Transverse colon (tissue), 4 donors: ENCODE measurements around the gene SGCA. TPM values are rescaled to one million over a fixed set of nuclear protein-coding genes. Genes with fewer than 3 reads are reported as not detected.

ENCODE experiments used
- DNase-seq: peaks from one replicate; pipeline ENCODE4 v3.0.0-alpha.2; 2019
- H3K27ac ChIP-seq, 4 donors: fragments of 200-600 bp; sonication (generic); 2 replicates each; pipeline ENCODE4 v1.5.1; 2016 to 2018; ENCODE audit warnings: inconsistent platforms in 4 of 4
- H3K27me3 ChIP-seq: fragments of 200-600 bp; sonication (generic); 2 replicates; pipeline ENCODE4 v1.5.1; 2017; ENCODE audit warnings: inconsistent platforms
- H3K36me3 ChIP-seq, 4 donors: fragments of 200-600 bp; sonication (generic); 2 replicates each; pipeline ENCODE4 v1.5.1; 2017 to 2019; ENCODE audit warnings: inconsistent platforms in 4 of 4
- H3K4me1 ChIP-seq, 4 donors: fragments of 200-600 bp; sonication (generic); 2 replicates each; pipeline ENCODE4 v1.5.1; 2017 to 2020; ENCODE audit warnings: inconsistent platforms in 4 of 4
- H3K4me3 ChIP-seq, 4 donors: fragments of 200-600 bp; sonication (generic); 1 replicate in 1 of 4; 2 replicates in 3 of 4; pipeline versions ENCODE4 v1.5.1 to v1.6.1; 2017 to 2019; ENCODE audit warnings: inconsistent platforms in 4 of 4
- H3K9me3 ChIP-seq, 2 donors: fragments of 200-600 bp; sonication (generic); 2 replicates each; pipeline ENCODE4 v1.5.1; 2017 to 2019; ENCODE audit warnings: inconsistent platforms in 2 of 2
- EP300 ChIP-seq: sonication (generic); formaldehyde crosslinking; IDR thresholded peaks from one replicate; pipeline ENCODE4 v1.6.1; 2017; ENCODE audit warnings: antibody characterized with exemption, low read depth
- POLR2A ChIP-seq: fragments of 450-650 bp; IDR thresholded peaks from one replicate; pipeline ENCODE4 v1.6.1; 2016; ENCODE audit warnings: antibody characterized with exemption, mild to moderate bottlenecking, moderate library complexity
- POLR2AphosphoS5 ChIP-seq, 3 donors: sonication (generic); formaldehyde crosslinking; IDR thresholded peaks; one replicate each; pipeline ENCODE4 v1.6.1; 2016; ENCODE audit warnings: antibody characterized with exemption in 3 of 3
- WGBS, 2 donors: methylation state at CpG; one replicate each; pipeline ENCODE4 v1.1.5; 2018; ENCODE audit warnings: low coverage in 1 of 2; 5-methylcytosine and 5-hydroxymethylcytosine counted together
- in situ Hi-C, 4 donors: fragments of 200-750 bp; cut with MboI; loops; one replicate each; pipeline versions ENCODE4 v1.15.0 to v1.15.1; 2017; ENCODE audit warnings: low sequenced_read_pairs in 3 of 4, low pct_ligation_motif_present in 1 of 4, low pct_unique_long_range_greater_than_20kb in 1 of 4
- intact Hi-C: fragments of 100-400 bp; cut with DNase I; formaldehyde crosslinking; loops from one replicate; pipeline ENCODE4 v1.15.1; 2023; ENCODE audit warnings: low total_unique reads
- total RNA-seq, 4 donors: library from RNA; depleted of rRNA; stranded (reverse); fragments of >200 nt; gene quantifications; one replicate each; pipeline ENCODE4 v1.1.0, GENCODE V29; 2016
- TF ChIP-seq, protein P1 (sequence below), 5 experiments: fragments of 200-600 bp in 3 of 5; fragments of 450-650 bp in 2 of 5; sonication (generic) in 3 of 5; IDR thresholded peaks; 1 replicate in 2 of 5; 2 replicates in 3 of 5; pipeline ENCODE4 v1.5.1; 2016 to 2017; ENCODE audit warnings: antibody characterized with exemption in 5 of 5, inconsistent platforms in 3 of 5, mild to moderate bottlenecking in 2 of 5, moderate library complexity in 1 of 5

SGCA gene
- total RNA-seq, 4 donors from 2014 or later = 3.7 to 65.3 (median 7.6) TPM

DNA sequence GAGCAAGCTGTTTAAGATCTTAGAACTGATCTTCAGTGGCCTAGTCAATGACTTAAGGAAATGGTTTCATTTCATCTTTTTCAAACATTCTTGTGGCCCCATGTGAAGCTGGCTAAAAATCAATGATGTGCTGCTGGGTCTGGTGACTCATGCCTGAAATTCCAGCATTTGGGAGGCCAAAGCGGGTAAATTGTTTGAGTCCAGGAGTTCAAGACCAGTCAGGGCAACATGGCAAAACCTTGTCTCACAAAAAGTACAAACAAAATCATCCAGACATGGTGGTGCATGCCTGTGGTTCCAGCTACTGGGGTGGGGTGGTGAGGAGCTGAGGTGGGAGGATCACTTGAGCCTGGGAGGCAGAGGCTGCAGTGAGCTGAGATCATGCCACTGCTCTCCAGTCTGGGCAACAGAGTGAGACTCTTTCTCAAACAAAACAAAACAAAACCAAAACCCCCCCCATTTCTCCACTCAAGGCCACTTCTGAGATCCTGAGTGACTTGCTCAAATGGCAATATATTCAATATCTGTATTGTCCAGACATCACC, 53.0 kb downstream of the SGCA start:
- in situ Hi-C loops (no loop called here), intact Hi-C loops (no loop called here)
- Histone ChIP-seq H3K36me3 (no peaks in the 10 kb centered on the region), H3K27me3 (no peaks in the 10 kb centered on the region), H3K4me1 (peaks cover 0 to 31% (median 9%) of the 10 kb centered on the region in 4 donors), H3K4me3 (no peak overlapping the region), H3K9me3 (no peaks in the 10 kb centered on the region), H3K27ac (peak overlapping the region; percentile 48 to 59 (median 51))
- TF ChIP-seq, protein P1, sequence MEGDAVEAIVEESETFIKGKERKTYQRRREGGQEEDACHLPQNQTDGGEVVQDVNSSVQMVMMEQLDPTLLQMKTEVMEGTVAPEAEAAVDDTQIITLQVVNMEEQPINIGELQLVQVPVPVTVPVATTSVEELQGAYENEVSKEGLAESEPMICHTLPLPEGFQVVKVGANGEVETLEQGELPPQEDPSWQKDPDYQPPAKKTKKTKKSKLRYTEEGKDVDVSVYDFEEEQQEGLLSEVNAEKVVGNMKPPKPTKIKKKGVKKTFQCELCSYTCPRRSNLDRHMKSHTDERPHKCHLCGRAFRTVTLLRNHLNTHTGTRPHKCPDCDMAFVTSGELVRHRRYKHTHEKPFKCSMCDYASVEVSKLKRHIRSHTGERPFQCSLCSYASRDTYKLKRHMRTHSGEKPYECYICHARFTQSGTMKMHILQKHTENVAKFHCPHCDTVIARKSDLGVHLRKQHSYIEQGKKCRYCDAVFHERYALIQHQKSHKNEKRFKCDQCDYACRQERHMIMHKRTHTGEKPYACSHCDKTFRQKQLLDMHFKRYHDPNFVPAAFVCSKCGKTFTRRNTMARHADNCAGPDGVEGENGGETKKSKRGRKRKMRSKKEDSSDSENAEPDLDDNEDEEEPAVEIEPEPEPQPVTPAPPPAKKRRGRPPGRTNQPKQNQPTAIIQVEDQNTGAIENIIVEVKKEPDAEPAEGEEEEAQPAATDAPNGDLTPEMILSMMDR (IDR thresholded peaks at IDR 0.05) = no peak
- TF ChIP-seq POLR2AphosphoS5 (IDR thresholded peaks at IDR 0.05) = peak in 1 of 3 donors; percentile 15
- no peak for TF ChIP-seq POLR2A
- no peak for TF ChIP-seq EP300
- DNase-seq = no peak
- WGBS, 2 donors = 75 to 80% methylated on average over 1 of the region's 1 CpG

DNA sequence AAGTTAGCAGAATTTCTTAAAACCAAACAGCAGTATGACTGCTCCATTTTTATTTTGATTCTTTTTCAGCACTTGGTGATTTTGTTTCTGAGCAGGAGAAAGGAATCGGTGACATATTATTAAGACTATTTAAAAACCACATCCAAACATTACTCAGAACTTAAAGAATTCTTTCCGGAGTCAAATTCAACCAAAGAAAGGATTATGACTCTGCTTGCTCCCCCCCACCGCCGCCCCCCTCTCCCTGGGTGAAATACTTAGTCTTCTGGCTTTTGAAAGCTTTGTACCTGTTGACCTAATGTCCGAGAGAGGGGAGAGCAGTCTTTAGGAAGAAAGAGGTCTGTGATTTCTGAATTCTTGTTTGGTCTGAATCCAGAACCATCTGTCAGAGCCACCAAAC, 53.5 kb downstream of the SGCA start:
- no peak for DNase-seq
- WGBS, 2 donors = 55 to 60% methylated on average over 2 to 5 of the region's 5 CpGs
- H3K36me3 ChIP-seq = no peaks in the 10 kb centered on the region
- no peak overlapping the region for H3K4me3 ChIP-seq
- H3K27me3 ChIP-seq = no peaks in the 10 kb centered on the region
- peaks cover 0 to 31% (median 9%) of the 10 kb centered on the region in 4 donors for H3K4me1 ChIP-seq
- H3K9me3 ChIP-seq = no peaks in the 10 kb centered on the region
- in situ Hi-C loops = no loop called here
- peak overlapping the region; percentile 48 to 59 (median 51) for H3K27ac ChIP-seq
- no peak for TF ChIP-seq POLR2AphosphoS5 (IDR thresholded peaks at IDR 0.05)
- TF ChIP-seq EP300 = no peak
- no peak for TF ChIP-seq POLR2A
- TF ChIP-seq, protein P1 (IDR thresholded peaks at IDR 0.05) = no peak
- intact Hi-C loops = no loop called here

DNA sequence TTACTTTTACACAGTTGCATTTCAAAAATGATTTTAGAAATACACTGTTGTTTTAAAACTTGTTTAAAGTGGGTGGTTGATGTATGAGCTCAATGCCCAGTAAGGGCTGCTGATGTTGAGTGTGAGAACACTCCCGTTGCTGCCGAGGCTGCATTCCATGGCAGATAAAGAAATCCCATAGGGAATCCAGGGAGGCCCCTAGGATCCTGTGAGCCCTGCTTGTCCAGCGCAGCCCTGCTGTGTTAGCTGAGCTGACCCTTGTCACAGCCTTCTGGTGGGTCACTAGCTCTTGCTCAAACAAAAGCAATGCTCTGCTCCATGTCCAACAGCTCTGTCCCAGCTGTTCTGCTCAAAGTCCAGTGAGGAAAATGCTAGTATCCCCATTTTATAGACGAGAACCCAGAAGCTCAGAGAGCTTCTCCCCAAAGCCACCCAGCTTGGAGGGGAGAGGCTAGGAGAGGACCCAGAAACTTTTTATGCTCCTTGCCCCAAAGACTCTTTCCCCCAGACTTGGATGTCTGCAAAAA, 54.2 kb downstream of the SGCA start:
- in situ Hi-C loops (no loop called here), intact Hi-C loops (no loop called here)
- 30 to 56% methylated on average over 2 to 4 of the region's 4 CpGs for WGBS, 2 donors
- Histone ChIP-seq H3K9me3 (no peaks in the 10 kb centered on the region), H3K27me3 (no peaks in the 10 kb centered on the region), H3K4me3 (no peak overlapping the region), H3K27ac (peak overlapping the region; percentile 48 to 59 (median 51)), H3K36me3 (no peaks in the 10 kb centered on the region), H3K4me1 (peaks cover 0 to 31% (median 9%) of the 10 kb centered on the region in 4 donors)
- no peak for DNase-seq
- no peak for TF ChIP-seq POLR2AphosphoS5 (IDR thresholded peaks at IDR 0.05)

DNA sequence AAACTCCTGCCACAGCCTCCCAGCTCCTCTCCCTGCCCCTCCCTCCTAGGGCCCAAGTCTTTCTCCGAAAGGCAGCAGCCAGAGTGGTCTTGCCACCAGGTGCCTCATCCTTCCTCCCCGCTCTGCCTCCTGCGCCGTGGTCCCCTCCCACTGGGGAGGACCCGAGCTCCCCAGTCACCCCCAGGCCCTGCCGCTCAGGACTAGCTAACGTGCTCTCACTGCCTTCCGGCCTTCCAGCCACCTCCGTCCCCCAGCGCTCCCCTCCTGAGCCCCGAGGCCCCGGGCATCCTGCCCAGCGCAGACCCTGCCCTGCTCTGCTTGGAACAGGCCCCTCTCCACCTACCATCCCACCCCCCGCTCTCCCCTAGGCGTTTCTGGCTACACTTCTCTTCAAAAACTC, 55.0 kb downstream of the SGCA start:
- peaks cover 0 to 31% (median 9%) of the 10 kb centered on the region in 4 donors for H3K4me1 ChIP-seq
- in situ Hi-C loops = no loop called here
- intact Hi-C loops = no loop called here
- no peak for DNase-seq
- 83 to 88% methylated on average over 1 to 15 of the region's 15 CpGs for WGBS, 2 donors
- no peak for TF ChIP-seq POLR2AphosphoS5 (IDR thresholded peaks at IDR 0.05)
- no peaks in the 10 kb centered on the region for H3K9me3 ChIP-seq
- peak overlapping the region in 1 of 4 donors; percentile 14 for H3K27ac ChIP-seq
- H3K27me3 ChIP-seq = no peaks in the 10 kb centered on the region
- H3K36me3 ChIP-seq = no peaks in the 10 kb centered on the region
- H3K4me3 ChIP-seq = no peak overlapping the region

DNA sequence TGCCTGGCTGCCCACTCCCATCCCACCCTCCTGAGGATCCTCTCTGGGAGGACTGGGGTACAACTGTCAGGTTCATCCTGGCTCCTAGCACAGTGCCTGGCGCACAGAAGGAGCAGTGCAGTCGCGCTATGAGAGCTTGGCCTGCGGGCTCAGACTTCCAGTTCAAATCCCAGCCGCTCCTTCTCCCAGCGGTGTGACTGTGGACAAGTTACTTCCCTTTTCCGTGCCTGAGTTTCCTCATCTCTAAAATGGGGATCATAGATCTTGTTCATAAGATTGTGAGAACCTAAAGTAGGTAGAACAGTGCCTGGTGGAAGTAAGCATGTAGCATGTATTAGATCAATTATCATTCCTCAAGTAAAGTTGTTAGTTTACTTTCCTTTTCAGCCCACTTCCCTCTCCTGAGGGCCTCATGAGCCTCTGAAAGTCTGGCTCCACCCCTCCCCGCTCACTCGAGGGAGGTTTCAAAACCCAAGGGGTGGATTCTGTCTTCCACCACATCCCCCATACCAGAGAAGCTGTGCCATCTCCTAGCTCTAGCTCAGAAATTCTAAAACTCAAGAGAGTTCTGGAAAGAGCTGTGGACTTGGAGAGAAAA, 55.6 kb downstream of the SGCA start:
- Histone ChIP-seq H3K27me3 (no peaks in the 10 kb centered on the region), H3K36me3 (no peaks in the 10 kb centered on the region), H3K4me3 (no peak overlapping the region), H3K9me3 (no peaks in the 10 kb centered on the region), H3K4me1 (peaks cover 0 to 31% (median 9%) of the 10 kb centered on the region in 4 donors), H3K27ac (peak overlapping the region; percentile 14 to 62 (median 46))
- no peak for DNase-seq
- in situ Hi-C loops = no loop called here
- intact Hi-C loops = no loop called here
- WGBS, 2 donors = 25 to 72% methylated on average over 2 to 9 of the region's 9 CpGs
- TF ChIP-seq, protein P1 (IDR thresholded peaks at IDR 0.05) = no peak
- TF ChIP-seq POLR2A (no peak), POLR2AphosphoS5 (IDR thresholded peaks at IDR 0.05) (no peak), EP300 (no peak)
